Natural killer cell (primary cell): ENCODE measurements around the gene ARHGAP26. TPM values are rescaled to one million over a fixed set of nuclear protein-coding genes. Genes with fewer than 3 reads are reported as not detected.

ENCODE experiments used
- ATAC-seq, 3 donors: fragments of 150-1000 bp in 2 of 3; fragments of 200-7000 bp in 1 of 3; cut with Tn5 transposase; 1 replicate in 1 of 3; 2 replicates in 2 of 3; pipeline ENCODE4 v1.10.0; 2021; ENCODE audit warnings: mild to moderate bottlenecking in 2 of 3, moderate library complexity in 2 of 3
- DNase-seq, 2 donors: peaks; one replicate each; pipeline versions ENCODE4 v3.0.0 to v3.0.0-alpha.2; 2013 to 2021; ENCODE audit warnings: mixed read lengths in 1 of 2
- H3K27ac ChIP-seq: one replicate; pipeline ENCODE4 v1.5.1; 2013; ENCODE audit warnings: mild to moderate bottlenecking, low read length
- H3K27me3 ChIP-seq: one replicate; pipeline ENCODE4 v1.6.1; 2013; ENCODE audit warnings: low read length; ENCODE audit not compliant: control insufficient read depth, insufficient read depth
- H3K36me3 ChIP-seq: one replicate; pipeline ENCODE4 v1.6.1; 2013; ENCODE audit warnings: low read length; ENCODE audit not compliant: control insufficient read depth, insufficient read depth
- H3K4me1 ChIP-seq: one replicate; pipeline ENCODE4 v1.6.1; 2013; ENCODE audit warnings: low read length; ENCODE audit not compliant: control insufficient read depth, insufficient read depth
- H3K4me3 ChIP-seq: one replicate; pipeline ENCODE4 v1.5.1; 2013; ENCODE audit warnings: low read length
- H3K9me3 ChIP-seq: one replicate; pipeline ENCODE4 v1.6.1; 2013; ENCODE audit warnings: low read length; ENCODE audit not compliant: control insufficient read depth, insufficient read depth
- H3K27ac Mint-ChIP-seq, 2 donors: one replicate each; pipeline ENCODE4 v1.8.0; 2022; ENCODE audit warnings: mild to moderate bottlenecking in 2 of 2, mixed read lengths in 2 of 2, moderate library complexity in 1 of 2
- H3K27me3 Mint-ChIP-seq, 2 donors: one replicate each; pipeline ENCODE4 v1.8.0; 2022; ENCODE audit warnings: low read depth in 2 of 2, mixed read lengths in 2 of 2
- H3K36me3 Mint-ChIP-seq: one replicate; pipeline ENCODE4 v1.8.0; 2022; ENCODE audit warnings: mixed read lengths
- H3K4me1 Mint-ChIP-seq, 2 donors: one replicate each; pipeline ENCODE4 v1.8.0; 2022; ENCODE audit warnings: mixed read lengths in 2 of 2
- H3K4me3 Mint-ChIP-seq: one replicate; pipeline ENCODE4 v1.8.0; 2022; ENCODE audit warnings: mild to moderate bottlenecking, moderate library complexity, mixed read lengths
- H3K9me3 Mint-ChIP-seq, 2 donors: one replicate each; pipeline ENCODE4 v1.8.0; 2022; ENCODE audit warnings: mixed read lengths in 2 of 2
- CTCF ChIP-seq: fragments of 200-600 bp; IDR thresholded peaks from one replicate; pipeline ENCODE4 v1.8.0; 2022; ENCODE audit warnings: antibody characterized with exemption
- WGBS: methylation state at CpG from one replicate; pipeline ENCODE4 v1.1.7; 2013; ENCODE audit warnings: missing lambda C conversion rate; ENCODE audit not compliant: insufficient coverage; 5-methylcytosine and 5-hydroxymethylcytosine counted together
- intact Hi-C: fragments of 100-400 bp; cut with micrococcal nuclease; formaldehyde crosslinking; loops from one replicate; pipeline ENCODE4 v1.14.2; 2022
- total RNA-seq, 4 donors: library from RNA; stranded (reverse); fragments of 120-200 nt in 1 of 4; gene quantifications; one replicate each; pipeline versions ENCODE4 v1.2.3 to v1.2.4, GENCODE V29; 2013 to 2022

The ARHGAP26 gene
- total RNA-seq, 3 donors from 2014 or later (not counting 1 experiment from before 2014, with no cell fraction given) = 153 to 159 (median 158) TPM

DNA sequence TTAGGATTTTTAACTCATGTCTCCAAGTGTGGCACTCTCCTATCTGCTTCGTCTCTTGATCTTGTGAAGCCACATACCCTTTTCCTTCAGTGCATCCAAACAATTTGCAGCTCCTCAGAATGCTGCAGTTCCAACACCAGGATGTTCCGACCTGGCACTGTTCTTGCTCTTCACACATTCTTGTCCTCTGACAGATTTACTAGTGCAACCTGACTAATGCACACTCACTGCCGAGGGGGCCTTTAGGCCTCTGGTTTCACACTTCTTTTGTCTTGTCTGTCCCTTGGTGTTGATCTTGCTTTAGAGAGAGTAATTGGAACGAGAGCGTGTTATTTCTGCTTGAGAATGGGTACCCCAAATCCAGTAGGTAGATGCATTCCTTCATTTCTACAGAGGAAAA lies 15.0 kb downstream of the ARHGAP26 start:
- H3K4me3 Mint-ChIP-seq = peak overlapping the region; percentile 69
- Histone ChIP-seq H3K36me3 (no peaks in the 10 kb centered on the region), H3K9me3 (no peaks in the 10 kb centered on the region), H3K27ac (peak overlapping the region; percentile 12), H3K4me1 (peaks cover 67% of the 10 kb centered on the region), H3K4me3 (no peak overlapping the region), H3K27me3 (no peaks in the 10 kb centered on the region)
- TF ChIP-seq CTCF = no peak
- no peaks in the 10 kb centered on the region for H3K36me3 Mint-ChIP-seq
- H3K27me3 Mint-ChIP-seq = no peaks in the 10 kb centered on the region
- H3K4me1 Mint-ChIP-seq = peaks cover 94 to 96% of the 10 kb centered on the region in 2 donors
- no peaks in the 10 kb centered on the region for H3K9me3 Mint-ChIP-seq
- DNase-seq (no peak), ATAC-seq (no peak)
- intact Hi-C loops = loop anchor here (5.0 kb wide), 2 partner anchors 217 to 617 kb away; partner anchors contain the start of gene NR3C1
- peak overlapping the region; percentile 91 to 94 for H3K27ac Mint-ChIP-seq
- WGBS = 51% methylated on average over 5 of the region's 5 CpGs

DNA sequence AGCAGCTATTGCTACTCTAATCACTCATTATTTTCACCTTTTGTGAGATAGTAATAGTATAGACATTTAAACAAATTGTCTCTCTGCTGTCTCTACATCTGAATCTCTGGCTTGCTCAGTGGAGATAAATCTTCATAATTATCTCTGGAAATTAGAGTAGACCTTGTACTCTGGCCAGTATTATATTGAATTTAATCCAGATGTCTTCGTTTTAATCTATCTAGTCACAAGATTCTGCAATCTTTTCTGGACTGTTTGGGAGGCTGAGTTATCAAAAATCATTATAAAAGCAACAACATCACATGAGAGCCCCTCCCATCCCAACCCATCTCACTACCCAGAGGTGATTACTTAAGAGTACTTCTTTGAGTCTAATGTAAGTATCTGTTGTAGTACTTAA lies 19.0 kb downstream of the ARHGAP26 start:
- Mint-ChIP-seq H3K4me3 (no peak overlapping the region), H3K4me1 (peaks cover 91 to 92% of the 10 kb centered on the region in 2 donors), H3K36me3 (peaks cover 8% of the 10 kb centered on the region), H3K27ac (peak overlapping the region; percentile 91 to 94), H3K9me3 (no peaks in the 10 kb centered on the region), H3K27me3 (no peaks in the 10 kb centered on the region)
- no peak for ATAC-seq
- DNase-seq = no peak
- Histone ChIP-seq H3K36me3 (no peaks in the 10 kb centered on the region), H3K4me1 (peaks cover 50% of the 10 kb centered on the region), H3K27me3 (no peaks in the 10 kb centered on the region), H3K9me3 (no peaks in the 10 kb centered on the region), H3K27ac (no peak overlapping the region), H3K4me3 (no peak overlapping the region)
- WGBS = no CpG with 5 or more reads among the region's 1 CpG
- intact Hi-C loops = loop anchor here (5.0 kb wide), 2 partner anchors 213 to 613 kb away; partner anchors contain the start of gene NR3C1
- TF ChIP-seq CTCF = no peak

- ATAC-seq = no peak
- H3K4me1 Mint-ChIP-seq = peaks cover 92 to 93% of the 10 kb centered on the region in 2 donors
Observed at GRCh38 chr5:142792012-142792864, 22.1 kb downstream of the ARHGAP26 start.

More at GRCh38 chr5:142792012-142792864, 22.1 kb downstream of the ARHGAP26 start:
- WGBS = 86% methylated on average over 5 of the region's 7 CpGs
- Histone ChIP-seq H3K27me3 (no peaks in the 10 kb centered on the region), H3K4me3 (no peak overlapping the region), H3K36me3 (no peaks in the 10 kb centered on the region), H3K9me3 (no peaks in the 10 kb centered on the region), H3K4me1 (peaks cover 31% of the 10 kb centered on the region), H3K27ac (no peak overlapping the region)
- Mint-ChIP-seq H3K27me3 (no peaks in the 10 kb centered on the region), H3K36me3 (peaks cover 8% of the 10 kb centered on the region), H3K4me3 (peak overlapping the region; percentile 31), H3K27ac (peak overlapping the region; percentile 41 to 49), H3K9me3 (no peaks in the 10 kb centered on the region)
- intact Hi-C loops = no loop called here
- TF ChIP-seq CTCF = no peak
- no peak for DNase-seq
